PFSK-1 (cell line): ENCODE data around the gene SELENBP1.

Experiments used
- POLR2AphosphoS5 ChIP-seq: IDR thresholded peaks from 2 replicates; pipeline ENCODE4 v1.6.1; 2012; ENCODE audit warnings: low read depth, mild to moderate bottlenecking, control low read depth, low read length, moderate library complexity
- SIN3A ChIP-seq: IDR thresholded peaks from 2 replicates; pipeline ENCODE4 v1.6.1; 2012; ENCODE audit warnings: mild to moderate bottlenecking, low read length, moderate library complexity, borderline replicate concordance; ENCODE audit not compliant: insufficient read depth
- TAF1 ChIP-seq: IDR thresholded peaks from 2 replicates; pipeline ENCODE4 v1.6.1; 2012; ENCODE audit warnings: low read length, control low read depth, borderline replicate concordance; ENCODE audit not compliant: insufficient read depth
- TF ChIP-seq, protein P1 (sequence below), 2 experiments: IDR thresholded peaks; 2 replicates each; pipeline versions ENCODE4 v1.6.1 to v1.8.0; 2011 to 2012; ENCODE audit warnings: low read depth in 2 of 2, low read length in 2 of 2, control low read depth in 1 of 2, inconsistent platforms in 1 of 2, mild to moderate bottlenecking in 1 of 2, moderate library complexity in 1 of 2; ENCODE audit not compliant: insufficient read depth in 1 of 2

DNA sequence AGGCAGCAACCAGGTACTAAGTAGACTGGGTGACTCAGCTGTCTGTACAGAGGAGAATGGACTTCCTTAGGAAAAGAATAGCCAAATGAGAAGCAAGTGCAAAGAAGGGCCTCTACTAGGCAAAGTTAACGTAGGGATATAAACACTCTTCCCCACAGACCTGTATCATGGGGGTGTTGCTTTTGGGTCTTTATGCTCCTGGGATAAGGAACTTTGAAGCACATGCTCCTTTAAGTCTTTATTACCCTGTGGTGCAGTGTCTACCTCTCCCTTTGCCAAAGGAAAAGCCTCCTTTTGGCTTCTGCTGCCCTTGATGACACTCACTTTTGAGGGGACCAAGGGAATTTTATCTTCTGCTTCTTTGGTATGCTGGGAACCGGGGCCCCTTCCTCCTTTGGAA lies 30.5 kb downstream of the SELENBP1 start:
- TF ChIP-seq, protein P1, sequence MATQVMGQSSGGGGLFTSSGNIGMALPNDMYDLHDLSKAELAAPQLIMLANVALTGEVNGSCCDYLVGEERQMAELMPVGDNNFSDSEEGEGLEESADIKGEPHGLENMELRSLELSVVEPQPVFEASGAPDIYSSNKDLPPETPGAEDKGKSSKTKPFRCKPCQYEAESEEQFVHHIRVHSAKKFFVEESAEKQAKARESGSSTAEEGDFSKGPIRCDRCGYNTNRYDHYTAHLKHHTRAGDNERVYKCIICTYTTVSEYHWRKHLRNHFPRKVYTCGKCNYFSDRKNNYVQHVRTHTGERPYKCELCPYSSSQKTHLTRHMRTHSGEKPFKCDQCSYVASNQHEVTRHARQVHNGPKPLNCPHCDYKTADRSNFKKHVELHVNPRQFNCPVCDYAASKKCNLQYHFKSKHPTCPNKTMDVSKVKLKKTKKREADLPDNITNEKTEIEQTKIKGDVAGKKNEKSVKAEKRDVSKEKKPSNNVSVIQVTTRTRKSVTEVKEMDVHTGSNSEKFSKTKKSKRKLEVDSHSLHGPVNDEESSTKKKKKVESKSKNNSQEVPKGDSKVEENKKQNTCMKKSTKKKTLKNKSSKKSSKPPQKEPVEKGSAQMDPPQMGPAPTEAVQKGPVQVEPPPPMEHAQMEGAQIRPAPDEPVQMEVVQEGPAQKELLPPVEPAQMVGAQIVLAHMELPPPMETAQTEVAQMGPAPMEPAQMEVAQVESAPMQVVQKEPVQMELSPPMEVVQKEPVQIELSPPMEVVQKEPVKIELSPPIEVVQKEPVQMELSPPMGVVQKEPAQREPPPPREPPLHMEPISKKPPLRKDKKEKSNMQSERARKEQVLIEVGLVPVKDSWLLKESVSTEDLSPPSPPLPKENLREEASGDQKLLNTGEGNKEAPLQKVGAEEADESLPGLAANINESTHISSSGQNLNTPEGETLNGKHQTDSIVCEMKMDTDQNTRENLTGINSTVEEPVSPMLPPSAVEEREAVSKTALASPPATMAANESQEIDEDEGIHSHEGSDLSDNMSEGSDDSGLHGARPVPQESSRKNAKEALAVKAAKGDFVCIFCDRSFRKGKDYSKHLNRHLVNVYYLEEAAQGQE (IDR thresholded peaks at IDR 0.05; ENCODE audit: insufficient read depth in 1 of 2, low read depth in 2 of 2, low read length in 2 of 2): no peak
- 0 out of 2 replicates have a peak, but pooled peaks have one; percentile 17 for TF ChIP-seq POLR2AphosphoS5
- TF ChIP-seq SIN3A: no peak
- TF ChIP-seq TAF1: no peak
